NCI-H2227 treated with DMSO at 0.1 percent for 48 hours (cell line): ENCODE results near the gene ESRRB.

Source experiments
- DNase-seq: peaks from one replicate; lab custom pipeline; 2025; lab: John Stamatoyannopoulos, UW

Gene ESRRB

DNA sequence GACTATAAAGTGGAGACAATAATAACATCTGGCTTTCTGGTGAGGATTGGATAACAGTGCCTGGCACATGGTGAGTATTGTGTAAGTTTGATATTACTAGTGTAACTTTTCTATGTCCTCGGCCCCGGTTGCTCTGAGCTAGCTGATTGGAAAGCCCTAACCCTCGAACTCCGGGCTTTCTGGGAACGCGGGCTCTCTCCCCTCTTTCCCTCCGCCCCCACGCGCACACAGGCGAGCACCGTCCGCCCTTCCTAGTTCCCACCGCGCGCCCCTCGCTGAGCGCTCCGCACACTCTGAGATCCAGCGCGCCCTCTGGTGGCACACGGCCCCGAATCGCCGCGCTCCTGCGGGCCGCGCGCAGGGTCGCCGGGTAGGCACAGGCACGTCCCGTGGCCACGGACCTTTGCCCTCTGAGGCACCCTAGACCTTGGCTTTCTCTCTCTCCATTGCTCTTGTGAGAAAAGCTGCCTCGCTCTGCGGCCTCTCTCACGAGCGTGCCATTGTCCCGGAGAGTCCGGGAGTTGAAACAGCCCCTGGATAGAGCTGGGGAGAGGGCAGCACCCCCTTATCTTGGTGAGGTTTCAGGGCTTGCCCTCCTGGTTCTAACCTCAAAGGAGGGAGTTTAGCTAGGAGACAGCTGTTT lies 23.2 kb upstream of the ESRRB start:
- peak; percentile 66 for DNase-seq

DNA sequence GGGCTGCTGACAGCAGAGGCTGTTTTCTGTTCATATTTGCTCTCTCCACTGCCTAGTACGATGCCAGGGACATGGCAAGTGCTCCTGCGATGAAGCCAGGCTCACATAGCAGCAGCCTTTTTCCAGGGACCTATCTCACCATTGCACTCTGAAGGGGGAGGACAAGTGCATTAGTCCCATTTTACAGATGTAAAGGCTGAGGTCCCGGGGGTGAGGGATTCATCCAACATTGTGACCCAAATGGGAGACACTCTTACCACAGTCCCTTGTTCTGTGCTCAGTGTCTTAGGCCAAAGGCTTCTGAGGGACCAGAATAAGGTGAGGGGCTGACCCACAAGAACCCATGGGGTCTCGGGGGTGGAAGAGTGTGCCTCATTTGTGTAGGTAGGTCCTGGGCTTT lies 21.6 kb upstream of the ESRRB start:
- no peak for DNase-seq

- no peak for DNase-seq
These were observed 20.2 kb upstream of the ESRRB start for GRCh38 chr14:76355771-76356170.

DNA sequence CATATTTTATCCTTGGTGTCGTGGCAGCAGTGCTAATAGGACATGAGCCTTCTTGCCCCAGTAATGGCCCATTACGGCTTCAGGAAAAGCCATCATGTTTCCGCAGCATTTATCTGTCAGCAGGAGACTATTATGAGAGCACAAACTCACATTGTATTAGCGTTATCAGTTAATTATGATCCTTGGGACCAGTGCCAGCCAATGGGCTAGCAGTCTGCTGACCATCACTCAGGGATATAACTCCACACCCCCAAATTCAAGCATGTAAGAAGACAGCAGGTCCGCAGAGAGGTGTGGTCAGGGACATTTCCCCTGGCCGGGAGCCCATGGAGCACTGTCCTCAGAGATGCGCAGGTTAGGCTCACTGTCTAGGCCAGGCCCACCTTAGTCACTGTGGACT lies 4.9 kb upstream of the ESRRB start:
- no peak for DNase-seq

DNA sequence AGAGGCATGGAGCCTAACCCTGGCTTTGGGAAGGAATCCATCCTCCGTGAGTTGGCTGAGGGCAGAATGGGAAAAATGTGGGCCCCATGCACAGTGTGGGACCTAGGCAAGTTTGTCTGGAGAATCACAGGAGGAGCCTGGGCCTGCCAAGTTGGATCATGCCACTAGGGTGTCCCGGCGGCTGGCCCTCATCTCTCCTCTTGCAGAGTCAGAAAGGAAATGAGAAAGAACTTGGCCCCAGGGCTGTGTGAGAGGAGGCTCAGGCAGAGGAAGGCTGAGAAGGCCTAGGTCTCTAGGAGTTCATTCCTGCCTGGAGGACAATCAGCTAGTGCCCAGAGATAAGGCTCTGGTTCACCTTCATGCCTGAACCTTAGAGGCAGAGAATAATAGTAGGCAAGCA lies 2.5 kb upstream of the ESRRB start:
- no peak for DNase-seq

DNA sequence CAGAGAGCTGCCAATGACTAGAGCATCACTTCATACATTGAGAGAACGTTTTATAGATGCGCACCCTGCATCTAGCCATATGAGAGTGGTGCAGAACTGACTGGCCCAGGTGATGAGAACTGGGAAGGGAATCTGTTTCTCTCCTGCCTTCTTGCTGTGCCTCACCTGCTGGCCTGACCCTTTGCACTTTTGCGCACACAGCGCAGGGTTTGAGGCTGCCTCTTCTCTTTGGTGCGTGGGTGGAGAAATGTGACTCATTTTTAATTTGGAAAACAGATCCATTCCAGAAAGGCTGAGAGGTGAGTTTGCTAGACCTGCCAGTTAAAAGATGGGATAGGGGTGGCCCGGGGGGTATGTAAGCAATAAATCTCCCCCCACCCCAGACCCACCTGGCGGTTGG lies 453 bp upstream of the ESRRB start:
- no peak for DNase-seq

GRCh38 chr14:76376409-76376877 lies 506 bp downstream of the ESRRB start:
- DNase-seq = no peak

DNA sequence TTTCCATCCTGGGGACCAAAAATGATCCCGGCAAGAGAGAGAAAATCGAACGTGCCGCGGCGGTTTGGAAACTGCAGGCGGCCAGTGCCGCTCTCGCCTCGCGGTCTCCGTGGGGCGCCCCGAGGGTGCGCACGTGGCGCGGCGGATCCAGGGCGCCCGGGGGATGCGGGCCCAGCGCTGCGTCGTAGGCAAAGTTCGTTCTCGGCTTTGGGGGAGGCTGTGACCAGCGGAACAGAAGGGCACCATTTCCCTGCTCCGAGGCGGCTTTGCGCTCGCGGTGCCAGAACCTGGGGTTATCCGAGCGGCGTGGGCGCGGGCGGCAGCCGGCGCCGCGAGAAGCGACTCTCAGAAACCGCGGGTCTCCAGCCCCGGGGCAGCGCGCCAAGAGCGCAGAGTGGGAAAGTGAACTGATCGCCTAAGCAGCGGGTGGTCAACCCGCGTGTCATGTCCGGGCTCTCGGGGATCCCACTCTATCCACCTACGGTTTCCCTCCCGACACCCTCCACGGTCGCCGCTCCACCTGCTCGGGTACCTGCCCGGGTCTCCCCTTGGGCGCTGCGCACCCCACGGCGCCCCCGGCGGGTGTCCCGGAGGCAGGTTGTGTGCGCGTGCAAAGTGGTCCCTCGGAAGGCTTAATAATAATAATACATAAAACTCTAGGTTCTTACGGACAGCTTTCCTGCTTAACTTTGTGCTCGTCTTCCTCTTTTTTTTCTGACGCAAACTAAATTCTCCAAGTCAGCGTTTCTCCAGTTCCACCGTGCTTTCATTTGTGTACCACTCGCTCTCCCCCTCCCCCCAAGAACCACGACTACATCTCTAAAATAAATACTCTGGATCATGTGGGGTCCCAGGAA lies 1.2 kb downstream of the ESRRB start:
- DNase-seq = no peak

DNA sequence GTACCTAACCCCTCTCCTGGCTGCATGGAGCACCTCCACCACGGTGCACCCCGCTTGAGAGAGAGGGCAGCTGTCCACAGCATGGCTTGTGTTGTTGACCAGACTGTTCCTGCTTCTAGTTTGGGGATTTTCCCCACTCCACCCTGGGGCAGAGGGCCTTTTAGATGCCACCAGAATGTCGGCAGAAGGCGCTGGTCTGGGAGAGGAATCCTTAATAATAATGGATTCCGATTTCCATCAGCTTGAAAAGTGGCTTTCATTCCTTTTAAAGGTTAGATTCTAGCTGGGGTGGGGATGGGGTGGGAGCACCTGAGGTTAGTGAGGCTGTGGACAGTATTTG lies 1.8 kb downstream of the ESRRB start:
- DNase-seq = no peak

DNA sequence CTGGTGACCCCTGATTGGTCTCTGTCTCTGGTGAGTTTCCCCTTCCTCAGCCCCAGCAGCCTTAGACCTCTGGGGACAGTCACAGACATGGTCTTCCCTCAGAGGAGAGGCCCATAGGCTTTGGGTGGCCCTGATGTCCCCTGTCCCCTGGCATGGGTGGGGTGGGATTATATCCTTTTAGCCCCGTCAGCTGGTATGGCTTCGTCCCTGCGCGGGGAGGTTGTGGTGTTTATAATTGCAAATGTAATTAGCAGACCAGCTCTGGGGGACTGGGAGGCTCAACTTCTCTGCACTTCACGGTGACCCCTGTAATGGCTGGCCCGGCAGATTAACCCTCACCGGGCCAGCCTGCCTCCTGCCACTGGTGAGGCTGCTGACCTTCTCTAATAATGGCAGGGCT lies 5.1 kb downstream of the ESRRB start:
- DNase-seq = no peak

- no peak for DNase-seq
These were observed 6.0 kb downstream of the ESRRB start for GRCh38 chr14:76381817-76382494.

DNA sequence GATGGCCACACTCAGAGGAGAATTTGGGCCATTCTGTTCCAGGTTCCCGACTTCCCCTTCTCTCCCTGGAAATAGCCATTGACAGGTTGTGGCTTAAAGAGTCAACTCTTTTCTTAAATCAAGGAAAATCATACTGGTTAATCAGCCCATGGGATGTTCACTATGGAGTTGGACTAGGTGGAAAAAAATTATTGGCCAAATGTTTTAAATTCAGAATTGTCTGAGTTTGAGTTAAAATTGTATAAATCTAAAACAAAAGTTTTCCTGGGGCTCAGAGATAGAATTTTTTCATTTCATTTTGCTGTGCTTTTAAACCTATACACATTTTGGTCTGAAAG lies 6.5 kb downstream of the ESRRB start:
- no peak for DNase-seq

DNA sequence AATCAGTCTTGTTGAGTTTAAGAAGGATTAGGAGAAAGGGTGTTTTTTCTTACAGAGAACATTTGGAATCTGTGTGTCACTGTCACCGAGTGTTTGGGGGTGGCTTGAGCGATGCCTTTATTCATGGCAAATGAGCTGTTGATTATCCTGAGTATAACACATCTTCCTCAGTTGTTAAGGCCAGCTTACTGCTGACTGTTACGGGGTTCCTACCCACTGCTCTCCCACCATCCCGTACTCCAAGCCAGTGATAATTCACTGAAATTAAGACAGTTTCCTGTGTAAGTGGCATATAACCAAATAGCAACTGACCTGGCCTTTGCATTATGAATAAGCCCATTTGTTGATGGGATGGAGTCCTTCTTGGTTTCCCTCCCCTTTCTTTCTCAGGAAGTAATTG lies 9.5 kb downstream of the ESRRB start:
- DNase-seq = no peak

DNA sequence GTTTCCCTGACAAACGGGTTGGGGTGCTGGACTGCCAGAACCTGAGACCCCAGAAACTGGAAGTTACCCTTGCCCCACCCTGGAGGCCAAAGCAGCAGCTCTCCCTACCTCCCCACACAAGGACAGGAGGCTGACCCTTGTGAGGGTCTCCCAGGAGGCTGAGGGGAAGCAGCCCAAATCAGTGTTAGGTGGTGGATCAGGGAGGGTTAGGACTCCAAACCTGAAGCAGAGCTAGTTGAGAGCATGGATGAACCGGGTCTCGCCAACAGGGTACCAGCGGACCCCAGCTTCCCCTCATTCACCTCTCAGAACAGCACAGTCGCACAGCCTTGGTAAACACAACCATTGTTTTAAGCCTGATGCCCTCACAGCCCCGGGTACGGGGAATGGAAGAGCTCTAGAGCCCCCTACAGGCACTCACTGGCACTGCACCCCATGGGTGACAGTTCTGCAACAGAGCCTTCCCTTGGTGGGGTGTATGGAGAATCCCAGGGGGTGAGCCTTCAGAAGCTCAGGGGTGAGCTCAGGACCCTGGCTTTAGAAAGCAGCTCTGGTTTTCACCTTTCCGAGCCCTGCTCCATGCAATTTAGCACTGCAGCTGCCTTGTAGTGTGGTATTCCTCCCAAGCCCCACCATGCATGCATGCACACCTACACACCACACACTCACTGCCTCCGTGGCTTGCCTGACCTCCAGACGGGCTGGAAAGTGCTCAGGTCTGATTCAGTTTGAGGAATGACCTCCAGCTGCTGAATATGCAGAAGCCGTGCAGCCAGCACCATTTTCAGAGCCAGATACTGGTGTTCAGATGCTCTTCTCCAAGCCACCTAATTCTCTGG lies 11.2 kb downstream of the ESRRB start:
- peak; percentile 54 for DNase-seq

- no peak for DNase-seq
These were observed 13.9 kb downstream of the ESRRB start for GRCh38 chr14:76389841-76390240.

- DNase-seq = no peak
These were observed 14.7 kb downstream of the ESRRB start for GRCh38 chr14:76390621-76391020.

DNA sequence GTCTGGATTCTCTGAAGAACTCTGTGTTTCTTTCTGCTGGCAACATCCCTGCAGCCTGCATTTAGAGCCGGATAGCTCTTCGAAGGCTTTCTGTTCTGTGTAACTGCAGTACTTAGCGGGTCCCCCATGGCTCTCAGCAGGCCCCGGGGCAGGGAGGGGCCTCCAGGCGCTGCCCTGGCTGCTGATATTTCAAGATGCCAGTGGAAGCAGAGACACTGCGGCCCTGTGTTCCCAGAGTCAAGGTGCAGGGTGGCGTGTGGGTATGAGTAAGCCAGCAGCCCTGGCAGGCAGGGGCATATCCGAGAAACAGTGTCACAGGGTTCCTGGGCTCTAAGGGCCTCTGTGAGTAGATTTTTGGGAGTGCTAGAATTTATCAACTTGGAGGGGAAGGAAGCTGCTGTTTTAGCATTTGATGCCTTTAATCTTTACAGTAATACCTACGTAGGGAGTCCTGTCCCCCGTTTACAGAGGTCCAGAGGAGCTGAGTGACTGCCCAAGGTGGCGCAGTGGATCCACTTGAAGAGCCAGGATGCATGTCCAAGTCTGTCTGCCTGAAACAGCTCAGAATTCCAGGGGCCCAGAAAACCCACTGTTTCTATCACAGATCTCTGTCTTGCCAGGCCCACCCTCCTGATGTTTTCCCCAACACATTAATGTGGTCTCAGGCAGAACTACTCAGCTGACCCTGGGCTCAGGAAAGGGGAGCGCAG lies 16.2 kb downstream of the ESRRB start:
- DNase-seq = peak; percentile 25

DNA sequence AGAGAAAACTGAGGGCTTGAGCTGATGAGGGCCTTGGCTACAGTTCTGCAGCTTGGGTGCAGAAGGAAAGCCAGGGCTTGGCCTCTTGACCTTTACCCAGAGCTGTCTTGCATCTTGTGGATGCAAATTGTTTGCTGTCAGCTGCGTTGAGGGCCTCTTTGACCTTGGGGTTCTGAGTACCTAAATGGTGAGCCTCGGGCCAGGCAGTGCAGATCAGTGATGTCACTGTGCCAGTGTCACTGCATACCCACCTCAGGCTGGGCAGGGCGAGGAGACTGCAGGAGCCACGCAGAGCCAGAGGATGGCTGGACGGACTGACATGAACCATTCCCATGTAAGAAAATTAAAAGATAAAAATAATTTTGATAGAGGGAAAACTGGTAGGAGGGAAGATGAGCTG lies 18.6 kb downstream of the ESRRB start:
- no peak for DNase-seq

GRCh38 chr14:76395161-76395560 lies 19.2 kb downstream of the ESRRB start:
- DNase-seq = no peak

DNA sequence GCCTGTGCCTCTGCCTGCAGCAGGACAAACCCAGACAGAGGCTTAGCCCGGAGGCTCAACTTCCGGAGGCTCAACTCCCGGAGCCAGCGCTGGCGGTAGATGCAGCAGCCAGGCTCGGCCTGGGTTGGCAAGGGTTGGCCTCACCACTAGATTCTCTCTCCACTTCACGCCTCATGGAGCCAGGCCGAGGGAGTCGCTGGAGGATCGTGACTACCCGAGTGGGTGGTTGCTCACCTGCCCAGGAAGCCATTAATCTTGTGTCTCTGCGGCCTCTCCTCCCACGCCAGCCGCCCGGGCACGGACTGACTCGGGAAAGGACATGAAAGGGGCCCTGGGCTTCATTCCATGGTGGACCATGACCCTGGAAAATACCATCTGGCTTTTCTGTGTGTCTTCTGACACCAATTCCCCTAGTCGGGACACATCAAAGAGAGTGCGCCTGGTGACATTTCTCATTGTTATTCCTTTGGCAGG lies 20.8 kb downstream of the ESRRB start:
- DNase-seq = no peak

GRCh38 chr14:76405627-76406026 lies 29.7 kb downstream of the ESRRB start:
- no peak for DNase-seq
